Natural killer cell (primary cell): ENCODE data around the gene GRM4. TPM values are rescaled to one million over a fixed set of nuclear protein-coding genes. Genes with fewer than 3 reads are reported as not detected.
"Not testable (repeated sequence)": the region's sequence is repeated elsewhere in the genome, so short reads cannot be mapped to it uniquely, and the experiment has no call there.

ENCODE experiments used
- ATAC-seq, 3 donors: fragments of 150-1000 bp in 2 of 3; fragments of 200-7000 bp in 1 of 3; cut with Tn5 transposase; 1 replicate in 1 of 3; 2 replicates in 2 of 3; pipeline ENCODE4 v1.10.0; 2021; ENCODE audit warnings: mild to moderate bottlenecking in 2 of 3, moderate library complexity in 2 of 3
- DNase-seq, 2 donors: peaks; one replicate each; pipeline versions ENCODE4 v3.0.0 to v3.0.0-alpha.2; 2013 to 2021; ENCODE audit warnings: mixed read lengths in 1 of 2
- H3K27ac ChIP-seq: one replicate; pipeline ENCODE4 v1.5.1; 2013; ENCODE audit warnings: mild to moderate bottlenecking, low read length
- H3K27me3 ChIP-seq: one replicate; pipeline ENCODE4 v1.6.1; 2013; ENCODE audit warnings: low read length; ENCODE audit not compliant: control insufficient read depth, insufficient read depth
- H3K36me3 ChIP-seq: one replicate; pipeline ENCODE4 v1.6.1; 2013; ENCODE audit warnings: low read length; ENCODE audit not compliant: control insufficient read depth, insufficient read depth
- H3K4me1 ChIP-seq: one replicate; pipeline ENCODE4 v1.6.1; 2013; ENCODE audit warnings: low read length; ENCODE audit not compliant: control insufficient read depth, insufficient read depth
- H3K4me3 ChIP-seq: one replicate; pipeline ENCODE4 v1.5.1; 2013; ENCODE audit warnings: low read length
- H3K9me3 ChIP-seq: one replicate; pipeline ENCODE4 v1.6.1; 2013; ENCODE audit warnings: low read length; ENCODE audit not compliant: control insufficient read depth, insufficient read depth
- H3K27ac Mint-ChIP-seq, 2 donors: one replicate each; pipeline ENCODE4 v1.8.0; 2022; ENCODE audit warnings: mild to moderate bottlenecking in 2 of 2, mixed read lengths in 2 of 2, moderate library complexity in 1 of 2
- H3K27me3 Mint-ChIP-seq, 2 donors: one replicate each; pipeline ENCODE4 v1.8.0; 2022; ENCODE audit warnings: low read depth in 2 of 2, mixed read lengths in 2 of 2
- H3K36me3 Mint-ChIP-seq: one replicate; pipeline ENCODE4 v1.8.0; 2022; ENCODE audit warnings: mixed read lengths
- H3K4me1 Mint-ChIP-seq, 2 donors: one replicate each; pipeline ENCODE4 v1.8.0; 2022; ENCODE audit warnings: mixed read lengths in 2 of 2
- H3K4me3 Mint-ChIP-seq: one replicate; pipeline ENCODE4 v1.8.0; 2022; ENCODE audit warnings: mild to moderate bottlenecking, moderate library complexity, mixed read lengths
- H3K9me3 Mint-ChIP-seq, 2 donors: one replicate each; pipeline ENCODE4 v1.8.0; 2022; ENCODE audit warnings: mixed read lengths in 2 of 2
- WGBS: methylation state at CpG from one replicate; pipeline ENCODE4 v1.1.7; 2013; ENCODE audit warnings: missing lambda C conversion rate; ENCODE audit not compliant: insufficient coverage; 5-methylcytosine and 5-hydroxymethylcytosine counted together
- intact Hi-C: fragments of 100-400 bp; cut with micrococcal nuclease; formaldehyde crosslinking; loops from one replicate; pipeline ENCODE4 v1.14.2; 2022
- total RNA-seq, 4 donors: library from RNA; stranded (reverse); fragments of 120-200 nt in 1 of 4; gene quantifications; one replicate each; pipeline versions ENCODE4 v1.2.3 to v1.2.4, GENCODE V29; 2013 to 2022
- TF ChIP-seq, protein P1 (sequence below): fragments of 200-600 bp; IDR thresholded peaks from one replicate; pipeline ENCODE4 v1.8.0; 2022; ENCODE audit warnings: antibody characterized with exemption

GRM4 gene
- total RNA-seq, 3 donors from 2014 or later (not counting 1 experiment from before 2014, with no cell fraction given) = not detected

DNA sequence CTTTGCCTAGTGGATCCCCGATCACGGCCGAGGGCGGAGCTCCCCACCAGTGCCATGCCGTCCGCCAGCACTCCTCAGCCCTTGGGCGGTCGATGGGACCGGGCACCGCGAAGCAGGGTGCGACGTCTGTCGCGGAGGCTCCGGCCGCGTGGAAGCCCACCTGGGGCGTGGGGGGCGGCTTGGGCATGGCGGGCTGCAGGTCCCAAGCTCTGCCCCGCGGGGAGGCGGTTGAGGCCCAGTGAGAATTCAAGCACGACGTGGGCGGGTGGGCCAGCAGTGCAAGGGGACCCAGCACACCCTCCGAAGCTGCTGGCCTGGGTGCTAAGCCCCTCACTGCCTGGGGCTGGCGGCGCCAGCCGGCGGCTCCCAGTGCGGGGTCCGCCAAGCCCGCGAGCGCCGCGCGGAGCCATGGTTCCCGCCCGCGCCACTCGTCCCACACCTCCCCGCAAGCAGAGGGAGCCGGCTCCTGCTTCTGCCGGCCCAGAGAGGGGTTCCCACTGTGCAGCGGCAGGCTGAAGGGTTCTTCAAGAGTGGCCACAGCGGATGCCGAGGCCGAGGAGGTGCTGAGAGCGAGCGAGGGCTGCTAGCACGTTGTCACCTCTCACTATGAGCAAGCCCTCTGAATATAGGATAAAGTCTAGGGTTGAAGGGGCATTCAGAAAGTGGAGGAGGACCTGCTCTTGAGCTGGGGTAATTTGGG is 128.6 kb downstream of the GRM4 start:
- H3K4me3 Mint-ChIP-seq = no peak overlapping the region
- no peak for DNase-seq
- H3K4me1 Mint-ChIP-seq = no peaks in the 10 kb centered on the region
- 95% methylated on average over 54 of the region's 54 CpGs for WGBS
- Histone ChIP-seq H3K4me3 (no peak overlapping the region), H3K27ac (no peak overlapping the region), H3K36me3 (no peaks in the 10 kb centered on the region), H3K27me3 (no peaks in the 10 kb centered on the region), H3K9me3 (no peaks in the 10 kb centered on the region), H3K4me1 (no peaks in the 10 kb centered on the region)
- no peaks in the 10 kb centered on the region for H3K9me3 Mint-ChIP-seq
- no peaks in the 10 kb centered on the region for H3K36me3 Mint-ChIP-seq
- intact Hi-C loops = no loop called here
- H3K27me3 Mint-ChIP-seq = peaks cover 10 to 17% of the 10 kb centered on the region in 2 donors
- ATAC-seq = no peak
- TF ChIP-seq, protein P1, sequence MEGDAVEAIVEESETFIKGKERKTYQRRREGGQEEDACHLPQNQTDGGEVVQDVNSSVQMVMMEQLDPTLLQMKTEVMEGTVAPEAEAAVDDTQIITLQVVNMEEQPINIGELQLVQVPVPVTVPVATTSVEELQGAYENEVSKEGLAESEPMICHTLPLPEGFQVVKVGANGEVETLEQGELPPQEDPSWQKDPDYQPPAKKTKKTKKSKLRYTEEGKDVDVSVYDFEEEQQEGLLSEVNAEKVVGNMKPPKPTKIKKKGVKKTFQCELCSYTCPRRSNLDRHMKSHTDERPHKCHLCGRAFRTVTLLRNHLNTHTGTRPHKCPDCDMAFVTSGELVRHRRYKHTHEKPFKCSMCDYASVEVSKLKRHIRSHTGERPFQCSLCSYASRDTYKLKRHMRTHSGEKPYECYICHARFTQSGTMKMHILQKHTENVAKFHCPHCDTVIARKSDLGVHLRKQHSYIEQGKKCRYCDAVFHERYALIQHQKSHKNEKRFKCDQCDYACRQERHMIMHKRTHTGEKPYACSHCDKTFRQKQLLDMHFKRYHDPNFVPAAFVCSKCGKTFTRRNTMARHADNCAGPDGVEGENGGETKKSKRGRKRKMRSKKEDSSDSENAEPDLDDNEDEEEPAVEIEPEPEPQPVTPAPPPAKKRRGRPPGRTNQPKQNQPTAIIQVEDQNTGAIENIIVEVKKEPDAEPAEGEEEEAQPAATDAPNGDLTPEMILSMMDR = no peak
- H3K27ac Mint-ChIP-seq = no peak overlapping the region

DNA sequence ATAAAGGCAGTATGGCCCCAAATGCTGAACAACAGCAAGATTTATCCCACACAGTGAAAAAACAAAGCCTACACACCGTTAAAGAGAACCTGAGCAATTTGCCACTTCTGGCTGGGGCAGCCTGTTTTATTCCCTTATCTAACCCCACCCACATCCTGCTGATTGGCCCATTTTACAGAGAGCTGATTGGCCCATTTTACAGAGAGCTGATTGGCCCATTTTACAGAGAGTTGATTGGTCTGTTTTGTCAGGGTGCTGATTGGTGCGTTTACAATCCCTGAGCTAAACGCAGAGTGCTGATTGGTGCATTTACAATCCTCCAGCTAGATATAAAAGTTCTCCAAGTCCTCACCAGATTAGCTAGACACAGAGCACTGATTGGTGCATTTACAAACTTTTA is 129.3 kb downstream of the GRM4 start:
- H3K27ac Mint-ChIP-seq, H3K27me3 ChIP-seq, H3K9me3 Mint-ChIP-seq, H3K36me3 Mint-ChIP-seq, ATAC-seq, DNase-seq, H3K36me3 ChIP-seq, H3K9me3 ChIP-seq, H3K4me1 Mint-ChIP-seq, H3K4me3 ChIP-seq, H3K4me3 Mint-ChIP-seq, intact Hi-C loops, H3K4me1 ChIP-seq, H3K27ac ChIP-seq: not testable (repeated sequence)
- WGBS = 93% methylated on average over 3 of the region's 3 CpGs
- peaks cover 6 to 14% of the 10 kb centered on the region in 2 donors for H3K27me3 Mint-ChIP-seq

DNA sequence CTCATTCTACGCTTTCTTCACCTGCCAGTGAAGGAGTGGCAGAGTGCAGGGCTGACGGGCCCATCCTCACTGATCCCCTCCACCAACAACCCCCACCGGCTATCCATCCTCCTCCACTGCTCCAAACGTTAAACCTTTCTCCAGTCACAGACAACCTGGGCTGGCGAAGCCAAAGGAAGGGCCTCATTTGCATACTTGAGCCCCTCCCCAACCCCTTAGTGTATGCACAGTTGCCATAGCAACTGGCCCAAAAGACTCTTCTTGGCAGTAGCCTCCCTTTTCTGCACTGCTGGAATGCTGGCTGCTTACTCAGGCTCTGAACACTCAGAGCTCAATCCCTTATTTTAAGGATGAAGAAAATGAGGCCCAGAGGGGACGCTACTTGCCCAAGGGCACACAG is 130.3 kb downstream of the GRM4 start:
- Histone ChIP-seq H3K4me1 (no peaks in the 10 kb centered on the region), H3K27me3 (no peaks in the 10 kb centered on the region), H3K27ac (no peak overlapping the region), H3K36me3 (no peaks in the 10 kb centered on the region), H3K9me3 (no peaks in the 10 kb centered on the region), H3K4me3 (no peak overlapping the region)
- intact Hi-C loops = no loop called here
- Mint-ChIP-seq H3K36me3 (no peaks in the 10 kb centered on the region), H3K9me3 (no peaks in the 10 kb centered on the region), H3K27me3 (peaks cover 6 to 9% of the 10 kb centered on the region in 2 donors), H3K27ac (no peak overlapping the region), H3K4me1 (no peaks in the 10 kb centered on the region), H3K4me3 (no peak overlapping the region)
- 77% methylated on average over 6 of the region's 6 CpGs for WGBS
- DNase-seq = no peak
- TF ChIP-seq, protein P1 = no peak
- ATAC-seq = no peak

DNA sequence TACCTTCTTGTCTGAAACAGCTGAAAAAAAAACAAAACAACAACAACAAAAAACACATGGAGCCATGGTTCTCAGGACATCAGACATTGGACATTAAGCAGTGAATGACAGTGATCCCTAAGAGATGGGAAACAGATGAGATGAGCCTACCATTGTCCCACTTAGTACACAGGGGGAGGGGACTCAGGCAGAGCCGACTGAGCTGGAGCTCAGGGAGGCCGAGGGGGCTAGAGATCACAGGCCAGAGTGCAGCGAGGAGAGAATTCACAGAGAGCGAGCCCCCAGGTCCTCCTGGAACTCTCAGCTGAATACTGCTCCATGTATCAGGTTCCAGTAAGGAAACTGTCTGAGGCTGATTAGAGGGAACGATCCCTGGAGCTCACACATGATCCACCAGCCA is 134.6 kb downstream of the GRM4 start:
- WGBS = 69% methylated on average over 5 of the region's 5 CpGs
- no peaks in the 10 kb centered on the region for H3K27me3 ChIP-seq
- Mint-ChIP-seq H3K4me3 (no peak overlapping the region), H3K27me3 (peaks cover 14 to 25% of the 10 kb centered on the region in 2 donors), H3K36me3 (no peaks in the 10 kb centered on the region), H3K27ac (no peak overlapping the region), H3K9me3 (no peaks in the 10 kb centered on the region), H3K4me1 (no peaks in the 10 kb centered on the region)
- intact Hi-C loops = no loop called here
- no peak for DNase-seq
- TF ChIP-seq, protein P1 = no peak
- H3K36me3 ChIP-seq = no peaks in the 10 kb centered on the region
- no peak overlapping the region for H3K27ac ChIP-seq
- ATAC-seq = no peak
- H3K4me3 ChIP-seq = no peak overlapping the region
- H3K9me3 ChIP-seq = no peaks in the 10 kb centered on the region
- H3K4me1 ChIP-seq = no peaks in the 10 kb centered on the region
